ENCODE data around the gene DROSHA.

The DROSHA gene

GRCh38 chr5:31453522-31453921, 78.4 kb downstream of the DROSHA start:
- H3K79me1 ChIP-seq (replicated peaks; ENCODE audit: low read length, poor library complexity, severe bottlenecking) = peaks cover 7% of the 10 kb centered on the region
- no peak overlapping the region for H3K4me3 ChIP-seq (ENCODE audit: insufficient read depth in 1 of 2, low read depth in 1 of 2, low read length in 2 of 2)
- H3K4me1 ChIP-seq (ENCODE audit: control insufficient read depth, insufficient read depth, low read depth, low read length) = no peaks in the 10 kb centered on the region
- H4K8ac ChIP-seq (ENCODE audit: low read length) = no peak overlapping the region
- H2BK5ac ChIP-seq (ENCODE audit: low read depth, low read length, poor library complexity, severe bottlenecking) = no peak overlapping the region
- H3K27ac ChIP-seq (ENCODE audit: low read length, poor library complexity, severe bottlenecking) = no peak overlapping the region
- no peak overlapping the region for H2AK5ac ChIP-seq (ENCODE audit: low read length, severe bottlenecking)
- no peak overlapping the region for H3K4ac ChIP-seq (ENCODE audit: low read depth in 1 of 2, low read length in 2 of 2)
- no peak overlapping the region for H4K91ac ChIP-seq (ENCODE audit: low read length)
- no peak overlapping the region for H3K18ac ChIP-seq (ENCODE audit: low read depth in 1 of 2, low read length in 2 of 2)
- no peak overlapping the region for H2BK12ac ChIP-seq (ENCODE audit: low read length in 2 of 2)
- no peak overlapping the region for H3K14ac ChIP-seq (ENCODE audit: low read length in 2 of 2)
- no peak overlapping the region for H2BK15ac ChIP-seq (ENCODE audit: low read depth, poor library complexity, severe bottlenecking)
- WGBS = 100% methylated on average over 2 of the region's 2 CpGs
- no peak overlapping the region for H2BK120ac ChIP-seq (ENCODE audit: low read depth, low read length)
- H3K27me3 ChIP-seq (ENCODE audit: control insufficient read depth in 1 of 2, insufficient read depth in 1 of 2, low read length in 2 of 2) = no peaks in the 10 kb centered on the region
- no peak overlapping the region for H3K9ac ChIP-seq (ENCODE audit: low read length)
- DNase-seq = no peak
- peaks cover 20% of the 10 kb centered on the region for H3K9me3 ChIP-seq (ENCODE audit: control insufficient read depth, low read length)
- H2AFZ ChIP-seq (ENCODE audit: low read depth, low read length) = no peak overlapping the region
- H3K36me3 ChIP-seq (ENCODE audit: control insufficient read depth in 1 of 2, insufficient read depth in 2 of 2, low read depth in 1 of 2, low read length in 2 of 2) = peaks cover 14 to 47% of the 10 kb centered on the region in 2 experiments
- H3K4me2 ChIP-seq (ENCODE audit: low read length, poor library complexity, severe bottlenecking) = no peak overlapping the region
- no peak overlapping the region for H3K23ac ChIP-seq (ENCODE audit: low read length in 2 of 2)

GRCh38 chr5:31452314-31452713, 79.6 kb downstream of the DROSHA start:
- Histone ChIP-seq H2AFZ (ENCODE audit: low read depth, low read length) (no peak overlapping the region), H2AK5ac (ENCODE audit: low read length, severe bottlenecking) (no peak overlapping the region), H2BK120ac (ENCODE audit: low read depth, low read length) (no peak overlapping the region), H3K23ac (ENCODE audit: low read length in 2 of 2) (no peak overlapping the region), H3K4me1 (ENCODE audit: control insufficient read depth, insufficient read depth, low read depth, low read length) (no peaks in the 10 kb centered on the region), H3K14ac (ENCODE audit: low read length in 2 of 2) (no peak overlapping the region), H3K9me3 (ENCODE audit: control insufficient read depth, low read length) (peaks cover 20% of the 10 kb centered on the region), H3K4me3 (ENCODE audit: insufficient read depth in 1 of 2, low read depth in 1 of 2, low read length in 2 of 2) (no peak overlapping the region), H2BK5ac (ENCODE audit: low read depth, low read length, poor library complexity, severe bottlenecking) (no peak overlapping the region), H3K27me3 (ENCODE audit: control insufficient read depth in 1 of 2, insufficient read depth in 1 of 2, low read length in 2 of 2) (no peaks in the 10 kb centered on the region), H3K4ac (ENCODE audit: low read depth in 1 of 2, low read length in 2 of 2) (no peak overlapping the region), H3K27ac (ENCODE audit: low read length, poor library complexity, severe bottlenecking) (no peak overlapping the region), H3K36me3 (ENCODE audit: control insufficient read depth in 1 of 2, insufficient read depth in 2 of 2, low read depth in 1 of 2, low read length in 2 of 2) (peaks cover 9 to 47% of the 10 kb centered on the region in 2 experiments), H2BK15ac (ENCODE audit: low read depth, poor library complexity, severe bottlenecking) (no peak overlapping the region), H4K8ac (ENCODE audit: low read length) (no peak overlapping the region), H3K18ac (ENCODE audit: low read depth in 1 of 2, low read length in 2 of 2) (no peak overlapping the region), H2BK12ac (ENCODE audit: low read length in 2 of 2) (no peak overlapping the region), H3K79me1 (replicated peaks; ENCODE audit: low read length, poor library complexity, severe bottlenecking) (peaks cover 3% of the 10 kb centered on the region), H4K91ac (ENCODE audit: low read length) (no peak overlapping the region), H3K4me2 (ENCODE audit: low read length, poor library complexity, severe bottlenecking) (no peak overlapping the region), H3K9ac (ENCODE audit: low read length) (no peak overlapping the region)
- no CpG with 5 or more reads among the region's 1 CpG for WGBS
- no peak for DNase-seq

- Histone ChIP-seq H2AK5ac (ENCODE audit: low read length, severe bottlenecking) (no peak overlapping the region), H3K27ac (ENCODE audit: low read length, poor library complexity, severe bottlenecking) (no peak overlapping the region), H2AFZ (ENCODE audit: low read depth, low read length) (no peak overlapping the region), H3K36me3 (ENCODE audit: control insufficient read depth in 1 of 2, insufficient read depth in 2 of 2, low read depth in 1 of 2, low read length in 2 of 2) (peaks cover 5 to 49% of the 10 kb centered on the region in 2 experiments), H3K9me3 (ENCODE audit: control insufficient read depth, low read length) (peaks cover 1% of the 10 kb centered on the region), H2BK5ac (ENCODE audit: low read depth, low read length, poor library complexity, severe bottlenecking) (no peak overlapping the region), H3K4ac (ENCODE audit: low read depth in 1 of 2, low read length in 2 of 2) (no peak overlapping the region), H3K9ac (ENCODE audit: low read length) (no peak overlapping the region), H3K18ac (ENCODE audit: low read depth in 1 of 2, low read length in 2 of 2) (no peak overlapping the region), H4K91ac (ENCODE audit: low read length) (no peak overlapping the region), H3K4me1 (ENCODE audit: control insufficient read depth, insufficient read depth, low read depth, low read length) (no peaks in the 10 kb centered on the region), H4K8ac (ENCODE audit: low read length) (no peak overlapping the region), H3K4me3 (ENCODE audit: insufficient read depth in 1 of 2, low read depth in 1 of 2, low read length in 2 of 2) (no peak overlapping the region), H3K79me1 (replicated peaks; ENCODE audit: low read length, poor library complexity, severe bottlenecking) (peaks cover 4% of the 10 kb centered on the region), H3K23ac (ENCODE audit: low read length in 2 of 2) (no peak overlapping the region), H3K4me2 (ENCODE audit: low read length, poor library complexity, severe bottlenecking) (no peak overlapping the region), H3K14ac (ENCODE audit: low read length in 2 of 2) (no peak overlapping the region), H3K27me3 (ENCODE audit: control insufficient read depth in 1 of 2, insufficient read depth in 1 of 2, low read length in 2 of 2) (no peaks in the 10 kb centered on the region), H2BK120ac (ENCODE audit: low read depth, low read length) (no peak overlapping the region), H2BK15ac (ENCODE audit: low read depth, poor library complexity, severe bottlenecking) (no peak overlapping the region), H2BK12ac (ENCODE audit: low read length in 2 of 2) (no peak overlapping the region)
- WGBS = 100% methylated on average over 1 of the region's 1 CpG
- no peak for DNase-seq
These were observed 81.9 kb downstream of the DROSHA start for GRCh38 chr5:31449962-31450361.

- Histone ChIP-seq H3K27me3 (ENCODE audit: control insufficient read depth in 1 of 2, insufficient read depth in 1 of 2, low read length in 2 of 2) (no peaks in the 10 kb centered on the region), H2BK12ac (ENCODE audit: low read length in 2 of 2) (no peak overlapping the region), H3K23ac (ENCODE audit: low read length in 2 of 2) (no peak overlapping the region), H2BK5ac (ENCODE audit: low read depth, low read length, poor library complexity, severe bottlenecking) (no peak overlapping the region), H4K8ac (ENCODE audit: low read length) (no peak overlapping the region), H3K27ac (ENCODE audit: low read length, poor library complexity, severe bottlenecking) (no peak overlapping the region), H4K91ac (ENCODE audit: low read length) (no peak overlapping the region), H3K14ac (ENCODE audit: low read length in 2 of 2) (no peak overlapping the region), H3K18ac (ENCODE audit: low read depth in 1 of 2, low read length in 2 of 2) (no peak overlapping the region), H3K9me3 (ENCODE audit: control insufficient read depth, low read length) (no peaks in the 10 kb centered on the region), H3K36me3 (ENCODE audit: control insufficient read depth in 1 of 2, insufficient read depth in 2 of 2, low read depth in 1 of 2, low read length in 2 of 2) (peaks cover 5 to 53% of the 10 kb centered on the region in 2 experiments), H3K4me1 (ENCODE audit: control insufficient read depth, insufficient read depth, low read depth, low read length) (no peaks in the 10 kb centered on the region), H3K4ac (ENCODE audit: low read depth in 1 of 2, low read length in 2 of 2) (no peak overlapping the region), H3K4me3 (ENCODE audit: insufficient read depth in 1 of 2, low read depth in 1 of 2, low read length in 2 of 2) (no peak overlapping the region), H2AK5ac (ENCODE audit: low read length, severe bottlenecking) (no peak overlapping the region), H2BK120ac (ENCODE audit: low read depth, low read length) (no peak overlapping the region), H3K79me1 (replicated peaks; ENCODE audit: low read length, poor library complexity, severe bottlenecking) (peaks cover 5% of the 10 kb centered on the region), H3K9ac (ENCODE audit: low read length) (no peak overlapping the region), H3K4me2 (ENCODE audit: low read length, poor library complexity, severe bottlenecking) (no peak overlapping the region), H2BK15ac (ENCODE audit: low read depth, poor library complexity, severe bottlenecking) (no peak overlapping the region), H2AFZ (ENCODE audit: low read depth, low read length) (no peak overlapping the region)
- DNase-seq = no peak
- WGBS = 98% methylated on average over 7 of the region's 7 CpGs
These were observed 82.7 kb downstream of the DROSHA start for GRCh38 chr5:31449174-31449573.

All from mesenchymal stem cell (in vitro differentiated cells and primary cell).